Thyroid gland (tissue), 4 donors: ENCODE results near the gene MYO5A.

Source experiments
- POLR2A ChIP-seq, 2 donors: fragments of 450-650 bp; IDR thresholded peaks; one replicate each; pipeline ENCODE4 v1.6.1; 2017; ENCODE audit warnings: antibody characterized with exemption in 2 of 2, mild to moderate bottlenecking in 2 of 2, moderate library complexity in 1 of 2
- TF ChIP-seq, protein P1 (sequence below), 6 experiments: fragments of 200-600 bp in 3 of 6; fragments of 450-650 bp in 3 of 6; sonication (generic) in 3 of 6; IDR thresholded peaks; one replicate each; pipeline ENCODE4 v1.5.1; 2016 to 2019; ENCODE audit warnings: antibody characterized with exemption in 6 of 6, mild to moderate bottlenecking in 2 of 6, inconsistent platforms in 1 of 6, moderate library complexity in 1 of 6

- TF ChIP-seq, protein P1, sequence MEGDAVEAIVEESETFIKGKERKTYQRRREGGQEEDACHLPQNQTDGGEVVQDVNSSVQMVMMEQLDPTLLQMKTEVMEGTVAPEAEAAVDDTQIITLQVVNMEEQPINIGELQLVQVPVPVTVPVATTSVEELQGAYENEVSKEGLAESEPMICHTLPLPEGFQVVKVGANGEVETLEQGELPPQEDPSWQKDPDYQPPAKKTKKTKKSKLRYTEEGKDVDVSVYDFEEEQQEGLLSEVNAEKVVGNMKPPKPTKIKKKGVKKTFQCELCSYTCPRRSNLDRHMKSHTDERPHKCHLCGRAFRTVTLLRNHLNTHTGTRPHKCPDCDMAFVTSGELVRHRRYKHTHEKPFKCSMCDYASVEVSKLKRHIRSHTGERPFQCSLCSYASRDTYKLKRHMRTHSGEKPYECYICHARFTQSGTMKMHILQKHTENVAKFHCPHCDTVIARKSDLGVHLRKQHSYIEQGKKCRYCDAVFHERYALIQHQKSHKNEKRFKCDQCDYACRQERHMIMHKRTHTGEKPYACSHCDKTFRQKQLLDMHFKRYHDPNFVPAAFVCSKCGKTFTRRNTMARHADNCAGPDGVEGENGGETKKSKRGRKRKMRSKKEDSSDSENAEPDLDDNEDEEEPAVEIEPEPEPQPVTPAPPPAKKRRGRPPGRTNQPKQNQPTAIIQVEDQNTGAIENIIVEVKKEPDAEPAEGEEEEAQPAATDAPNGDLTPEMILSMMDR (IDR thresholded peaks at IDR 0.05) = no peak
- TF ChIP-seq POLR2A (IDR thresholded peaks at IDR 0.05) = no peak
These were observed 121.3 kb downstream of the MYO5A start for GRCh38 chr15:52407374-52407773.
